Smooth muscle cell (in vitro differentiated cells): ENCODE results near the gene PNPLA3. TPM values are rescaled to one million over a fixed set of nuclear protein-coding genes. Genes with fewer than 3 reads are reported as not detected.

ENCODE experiments used
- DNase-seq: peaks from one replicate; lab custom pipeline; 2025; ENCODE audit not compliant: unreplicated experiment; lab: John Stamatoyannopoulos, UW
- H2AFZ ChIP-seq: fragments of 200-600 bp; sonication (generic); 2 replicates; pipeline ENCODE4 v1.6.0; 2016; ENCODE audit warnings: antibody characterized with exemption, low read depth, mild to moderate bottlenecking
- H3F3A ChIP-seq: fragments of 200-600 bp; sonication (generic); 2 replicates; pipeline ENCODE4 v1.6.0; 2017; ENCODE audit warnings: antibody characterized with exemption, low read depth
- H3K27ac ChIP-seq: fragments of 200-600 bp; sonication (generic); 2 replicates; pipeline ENCODE4 v1.5.1; 2016; ENCODE audit warnings: low read depth, mild to moderate bottlenecking
- H3K27me3 ChIP-seq: fragments of 200-600 bp; sonication (generic); 2 replicates; pipeline ENCODE4 v1.6.1; 2016; ENCODE audit warnings: low read depth, mild to moderate bottlenecking
- H3K36me3 ChIP-seq: fragments of 200-600 bp; sonication (generic); 2 replicates; pipeline ENCODE4 v1.5.1; 2016; ENCODE audit warnings: low read depth
- H3K4me1 ChIP-seq: fragments of 200-600 bp; sonication (generic); 2 replicates; pipeline ENCODE4 v1.5.1; 2016; ENCODE audit warnings: low read depth
- H3K4me2 ChIP-seq: fragments of 200-600 bp; sonication (generic); 2 replicates; pipeline ENCODE4 v1.6.0; 2016; ENCODE audit warnings: mild to moderate bottlenecking
- H3K4me3 ChIP-seq: fragments of 200-600 bp; sonication (generic); 2 replicates; pipeline ENCODE4 v1.5.1; 2016; ENCODE audit warnings: mild to moderate bottlenecking
- H3K79me2 ChIP-seq: fragments of 200-600 bp; sonication (generic); 2 replicates; pipeline ENCODE4 v1.6.0; 2016; ENCODE audit warnings: low read depth, mild to moderate bottlenecking
- H3K9ac ChIP-seq: fragments of 200-600 bp; sonication (generic); 2 replicates; pipeline ENCODE4 v1.6.0; 2016; ENCODE audit warnings: low read depth
- H3K9me3 ChIP-seq: fragments of 200-600 bp; sonication (generic); replicated peaks from 2 replicates; pipeline ENCODE4 v1.5.1; 2016; ENCODE audit warnings: low read depth
- H4K20me1 ChIP-seq: fragments of 200-600 bp; sonication (generic); 2 replicates; pipeline ENCODE4 v1.6.0; 2016; ENCODE audit warnings: low read depth
- WGBS: methylation state at CpG from one replicate; pipeline ENCODE4 v1.1.7; 2016; ENCODE audit warnings: low lambda C conversion rate; 5-methylcytosine and 5-hydroxymethylcytosine counted together
- polyA plus RNA-seq: library from polyadenylated mRNA; unstranded; fragments of >200 nt; fragmentation: Nextera tagmentation; extraction: Ambion mirVana; gene quantifications from 2 replicates; pipeline ENCODE4 v1.2.1, GENCODE V29; 2016
- total RNA-seq: library from RNA; depleted of rRNA; stranded (reverse); fragments of >200 nt; gene quantifications from 2 replicates; pipeline ENCODE4 v1.2.3, GENCODE V29; 2014
- TF ChIP-seq, protein P1 (sequence below): fragments of 200-600 bp; sonication (generic); IDR thresholded peaks from 2 replicates; pipeline ENCODE4 v1.5.1; 2017; ENCODE audit warnings: borderline replicate concordance, mild to moderate bottlenecking, antibody characterized with exemption; ENCODE audit not compliant: insufficient read depth, poor library complexity, severe bottlenecking

The PNPLA3 gene
- total and polyA plus RNA-seq, 2 experiments from 2014 or later = 11.0 to 14.5 TPM

DNA sequence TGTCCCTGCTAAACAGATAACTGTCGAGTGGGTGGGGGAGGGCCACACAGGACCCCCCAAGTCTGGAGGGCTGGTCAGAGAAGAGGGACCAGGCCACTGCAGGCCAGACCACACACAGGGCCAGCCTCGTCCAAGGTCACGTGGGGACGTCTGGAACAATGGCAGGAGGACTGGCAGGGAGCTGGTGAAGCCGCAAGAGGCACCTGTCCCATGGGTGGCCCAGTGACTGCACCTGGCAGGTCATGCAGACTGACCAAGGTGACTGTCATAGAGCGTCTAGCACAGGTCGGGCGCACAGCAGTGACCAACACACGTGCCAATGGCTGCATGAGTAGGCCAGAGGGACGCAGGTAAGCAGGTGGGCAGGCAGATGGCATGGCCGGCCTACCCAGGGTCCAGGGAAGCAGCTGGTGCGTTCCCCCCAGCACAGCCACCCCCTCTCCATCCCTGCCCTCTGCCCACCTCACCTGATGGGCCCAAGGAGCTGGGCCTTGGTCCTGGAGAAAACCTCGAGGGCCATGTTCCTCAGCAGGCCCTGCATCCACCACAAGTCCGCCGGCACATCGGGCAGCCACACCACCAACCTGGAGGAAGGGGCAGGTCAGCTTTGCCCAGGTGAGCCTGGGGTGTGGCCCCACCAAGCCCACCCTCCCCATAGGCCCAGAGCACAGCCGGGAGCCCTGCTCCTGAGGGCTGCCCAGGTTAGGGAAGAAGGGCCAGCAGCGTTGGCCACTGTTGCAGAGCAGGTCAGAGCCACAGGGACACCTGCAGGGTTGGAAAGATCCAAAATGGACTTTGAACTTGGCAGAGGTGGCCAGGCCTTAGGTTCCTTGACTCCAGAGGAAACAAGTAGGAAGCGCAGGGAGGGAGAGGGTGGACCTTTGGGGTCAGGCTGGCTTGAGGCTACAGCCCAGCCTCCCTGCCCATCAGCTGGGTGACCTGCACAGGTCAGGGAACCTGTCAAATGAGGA lies 42.2 kb upstream of the PNPLA3 start:
- no peaks in the 10 kb centered on the region for H3K9me3 ChIP-seq
- no peak overlapping the region for H2AFZ ChIP-seq
- no peaks in the 10 kb centered on the region for H3K36me3 ChIP-seq
- no peaks in the 10 kb centered on the region for H3K79me2 ChIP-seq
- H3K27me3 ChIP-seq = no peaks in the 10 kb centered on the region
- no peak overlapping the region for H3K4me2 ChIP-seq
- no peaks in the 10 kb centered on the region for H3F3A ChIP-seq
- no peaks in the 10 kb centered on the region for H4K20me1 ChIP-seq
- TF ChIP-seq, protein P1, sequence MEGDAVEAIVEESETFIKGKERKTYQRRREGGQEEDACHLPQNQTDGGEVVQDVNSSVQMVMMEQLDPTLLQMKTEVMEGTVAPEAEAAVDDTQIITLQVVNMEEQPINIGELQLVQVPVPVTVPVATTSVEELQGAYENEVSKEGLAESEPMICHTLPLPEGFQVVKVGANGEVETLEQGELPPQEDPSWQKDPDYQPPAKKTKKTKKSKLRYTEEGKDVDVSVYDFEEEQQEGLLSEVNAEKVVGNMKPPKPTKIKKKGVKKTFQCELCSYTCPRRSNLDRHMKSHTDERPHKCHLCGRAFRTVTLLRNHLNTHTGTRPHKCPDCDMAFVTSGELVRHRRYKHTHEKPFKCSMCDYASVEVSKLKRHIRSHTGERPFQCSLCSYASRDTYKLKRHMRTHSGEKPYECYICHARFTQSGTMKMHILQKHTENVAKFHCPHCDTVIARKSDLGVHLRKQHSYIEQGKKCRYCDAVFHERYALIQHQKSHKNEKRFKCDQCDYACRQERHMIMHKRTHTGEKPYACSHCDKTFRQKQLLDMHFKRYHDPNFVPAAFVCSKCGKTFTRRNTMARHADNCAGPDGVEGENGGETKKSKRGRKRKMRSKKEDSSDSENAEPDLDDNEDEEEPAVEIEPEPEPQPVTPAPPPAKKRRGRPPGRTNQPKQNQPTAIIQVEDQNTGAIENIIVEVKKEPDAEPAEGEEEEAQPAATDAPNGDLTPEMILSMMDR = no peak
- no peak overlapping the region for H3K27ac ChIP-seq
- 89% methylated on average over 18 of the region's 19 CpGs for WGBS
- no peak overlapping the region for H3K9ac ChIP-seq
- DNase-seq = no peak
- H3K4me1 ChIP-seq = no peaks in the 10 kb centered on the region
- H3K4me3 ChIP-seq = no peak overlapping the region

DNA sequence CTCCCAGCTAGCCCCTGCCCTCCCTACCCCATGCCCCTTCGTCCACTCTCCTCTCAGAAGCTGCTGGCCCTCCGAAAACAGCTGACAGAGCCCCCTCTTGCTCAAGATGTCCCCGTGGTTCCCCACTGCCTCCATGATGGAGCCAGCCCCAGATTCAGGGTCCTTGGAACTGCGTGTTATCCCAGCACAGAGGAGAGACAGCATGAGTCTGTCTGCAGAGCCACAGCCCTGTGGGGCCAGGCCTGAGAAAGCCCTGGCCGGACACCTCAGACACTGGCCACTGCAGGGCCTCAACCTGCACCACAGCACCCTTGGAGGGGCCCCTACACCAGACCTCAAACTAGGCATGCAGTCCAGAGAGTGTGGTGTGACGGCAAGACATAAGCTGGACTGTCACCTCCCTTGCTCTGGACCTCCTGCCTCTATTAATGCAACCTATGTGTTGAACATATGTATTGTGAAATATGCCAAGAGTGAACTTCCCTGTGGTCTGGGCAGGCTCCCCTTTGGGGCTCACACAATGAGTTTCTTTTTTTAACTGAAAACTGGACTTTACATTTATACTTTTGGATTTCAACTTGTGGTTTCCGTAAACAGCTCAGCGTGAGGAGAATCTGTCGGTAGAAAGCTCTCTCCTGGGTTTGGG lies 41.4 kb upstream of the PNPLA3 start:
- 95% methylated on average over 9 of the region's 9 CpGs for WGBS
- H3K27me3 ChIP-seq = peaks cover 8% of the 10 kb centered on the region
- TF ChIP-seq, protein P1 = no peak
- no peak overlapping the region for H3K4me3 ChIP-seq
- H3K4me1 ChIP-seq = no peaks in the 10 kb centered on the region
- H2AFZ ChIP-seq = no peak overlapping the region
- no peak overlapping the region for H3K4me2 ChIP-seq
- H3F3A ChIP-seq = no peaks in the 10 kb centered on the region
- no peaks in the 10 kb centered on the region for H3K79me2 ChIP-seq
- H3K9ac ChIP-seq = no peak overlapping the region
- no peaks in the 10 kb centered on the region for H4K20me1 ChIP-seq
- H3K27ac ChIP-seq = no peak overlapping the region
- H3K9me3 ChIP-seq = no peaks in the 10 kb centered on the region
- H3K36me3 ChIP-seq = no peaks in the 10 kb centered on the region
- no peak for DNase-seq

DNA sequence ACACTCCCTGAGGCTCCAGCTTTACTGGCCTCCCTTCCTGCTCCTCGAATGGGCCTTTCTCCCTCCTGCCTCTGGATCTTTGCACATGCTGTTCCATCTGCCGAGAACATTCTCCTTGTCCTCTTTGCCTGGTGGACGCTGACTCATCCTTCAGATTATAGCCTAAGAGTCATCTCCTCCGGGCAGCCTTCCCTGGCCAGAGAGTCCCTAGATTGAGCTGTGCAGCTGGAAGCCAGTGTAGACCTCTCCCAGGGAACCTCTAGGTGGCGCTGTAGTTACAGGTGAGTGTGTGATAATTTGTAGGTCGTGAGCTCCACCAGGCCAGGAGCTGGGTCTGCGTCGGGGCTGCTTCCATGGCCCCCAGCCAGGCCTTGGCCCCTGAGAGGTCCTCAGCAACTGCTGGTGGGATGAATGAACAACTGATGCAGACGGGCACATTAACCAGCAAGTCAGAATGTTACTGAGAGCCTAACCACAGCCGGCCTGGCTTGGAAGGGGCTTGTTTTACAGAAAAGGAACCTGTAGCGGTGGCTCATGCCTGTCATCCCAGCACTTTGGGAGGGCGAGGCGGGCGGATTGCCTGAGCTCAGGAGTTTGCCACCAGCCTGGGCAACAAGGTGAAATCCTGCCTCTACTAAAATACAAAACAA lies 40.5 kb upstream of the PNPLA3 start:
- DNase-seq = no peak

More for the DNA sequence above, 40.5 kb upstream of the PNPLA3 start:
- H3K36me3 ChIP-seq = no peaks in the 10 kb centered on the region
- TF ChIP-seq, protein P1 = peak; percentile 57
- H3K9ac ChIP-seq = no peak overlapping the region
- 48% methylated on average over 14 of the region's 14 CpGs for WGBS
- no peak overlapping the region for H3K4me2 ChIP-seq
- no peak overlapping the region for H2AFZ ChIP-seq
- H4K20me1 ChIP-seq = no peaks in the 10 kb centered on the region
- H3K4me1 ChIP-seq = no peaks in the 10 kb centered on the region
- no peaks in the 10 kb centered on the region for H3F3A ChIP-seq
- H3K4me3 ChIP-seq = no peak overlapping the region
- H3K9me3 ChIP-seq = no peaks in the 10 kb centered on the region
- no peak overlapping the region for H3K27ac ChIP-seq
- H3K79me2 ChIP-seq = no peaks in the 10 kb centered on the region
- peaks cover 14% of the 10 kb centered on the region for H3K27me3 ChIP-seq
